ENCODE data around the gene SNRPD3. TPM values are rescaled to one million over a fixed set of nuclear protein-coding genes. Genes with fewer than 3 reads are reported as not detected.
A peak's percentile ranks its signal among the peaks of the same experiment; 100 is the strongest.
"Not testable (repeated sequence)": the region's sequence is repeated elsewhere in the genome, so short reads cannot be mapped to it uniquely, and the experiment has no call there.

SNRPD3 gene
- total RNA-seq = 158 and 165 TPM in 2 replicates

- DNase-seq (ENCODE audit: low read depth in 2 of 2) = peak; percentile 98 to 99
Measured at GRCh38 chr22:24555165-24556039, at the start of gene SNRPD3. Gene SNRPD3 (plus strand): TSS chr22:24555999. CDS start chr22:24557675, 1,676 bp downstream.

GRCh38 chr22:24506802-24507438, 48.9 kb upstream of the SNRPD3 start:
- peak in 1 of 2 donors; percentile 52 for DNase-seq (ENCODE audit: low read depth in 2 of 2)

GRCh38 chr22:24507716-24508115, 48.1 kb upstream of the SNRPD3 start:
- DNase-seq (ENCODE audit: low read depth in 2 of 2) = no peak

- DNase-seq (ENCODE audit: low read depth in 2 of 2) = peak; percentile 41 to 80
Measured at GRCh38 chr22:24510637-24511625, 44.9 kb upstream of the SNRPD3 start.

GRCh38 chr22:24512043-24512442, 43.8 kb upstream of the SNRPD3 start:
- no peak for DNase-seq (ENCODE audit: low read depth in 2 of 2)

GRCh38 chr22:24513378-24514240, 42.2 kb upstream of the SNRPD3 start:
- DNase-seq (ENCODE audit: low read depth in 2 of 2) = no peak

- no peak for DNase-seq (ENCODE audit: low read depth in 2 of 2)
Measured at GRCh38 chr22:24514241-24515026, 41.4 kb upstream of the SNRPD3 start.

- no peak for DNase-seq (ENCODE audit: low read depth in 2 of 2)
Measured at GRCh38 chr22:24515027-24515338, 40.8 kb upstream of the SNRPD3 start.

- peak; percentile 19 to 51 for DNase-seq (ENCODE audit: low read depth in 2 of 2)
Measured at GRCh38 chr22:24516301-24516737, 39.5 kb upstream of the SNRPD3 start.

- DNase-seq (ENCODE audit: low read depth in 2 of 2) = no peak
Measured at GRCh38 chr22:24517446-24517845, 38.4 kb upstream of the SNRPD3 start.

GRCh38 chr22:24518228-24518627, 37.6 kb upstream of the SNRPD3 start:
- no peak for DNase-seq (ENCODE audit: low read depth in 2 of 2)

- no peak for DNase-seq (ENCODE audit: low read depth in 2 of 2)
Measured at GRCh38 chr22:24518771-24519485, 36.9 kb upstream of the SNRPD3 start.

- DNase-seq (ENCODE audit: low read depth in 2 of 2) = no peak
Measured at GRCh38 chr22:24519496-24519895, 36.3 kb upstream of the SNRPD3 start.

- DNase-seq (ENCODE audit: low read depth in 2 of 2) = peak; percentile 74 to 83
Measured at GRCh38 chr22:24521791-24522245, 34.0 kb upstream of the SNRPD3 start.

- DNase-seq (ENCODE audit: low read depth in 2 of 2) = peak in 1 of 2 donors; percentile 65
Measured at GRCh38 chr22:24523873-24524272, 31.9 kb upstream of the SNRPD3 start.

- peak; percentile 72 to 83 for DNase-seq (ENCODE audit: low read depth in 2 of 2)
Measured at GRCh38 chr22:24525416-24526037, 30.3 kb upstream of the SNRPD3 start.

GRCh38 chr22:24526191-24526590, 29.6 kb upstream of the SNRPD3 start:
- DNase-seq (ENCODE audit: low read depth in 2 of 2) = no peak

GRCh38 chr22:24529898-24530297, 25.9 kb upstream of the SNRPD3 start:
- DNase-seq (ENCODE audit: low read depth in 2 of 2) = no peak

GRCh38 chr22:24530968-24531367, 24.8 kb upstream of the SNRPD3 start:
- not testable (repeated sequence) for DNase-seq (ENCODE audit: low read depth in 2 of 2)
